GM12875 (cell line): ENCODE measurements around the gene KIF21A.

Experiments used
- H3K4me3 ChIP-seq: one replicate; pipeline ENCODE4 v1.5.1; 2011; ENCODE audit warnings: low read depth, low read length, control low read depth
- TF ChIP-seq, protein P1 (sequence below): IDR thresholded peaks from 2 replicates; pipeline ENCODE4 v1.5.1; 2011; ENCODE audit warnings: low read depth, mild to moderate bottlenecking, control low read depth, inconsistent platforms, low read length, moderate library complexity, borderline replicate concordance; ENCODE audit not compliant: insufficient read depth

Gene KIF21A

DNA sequence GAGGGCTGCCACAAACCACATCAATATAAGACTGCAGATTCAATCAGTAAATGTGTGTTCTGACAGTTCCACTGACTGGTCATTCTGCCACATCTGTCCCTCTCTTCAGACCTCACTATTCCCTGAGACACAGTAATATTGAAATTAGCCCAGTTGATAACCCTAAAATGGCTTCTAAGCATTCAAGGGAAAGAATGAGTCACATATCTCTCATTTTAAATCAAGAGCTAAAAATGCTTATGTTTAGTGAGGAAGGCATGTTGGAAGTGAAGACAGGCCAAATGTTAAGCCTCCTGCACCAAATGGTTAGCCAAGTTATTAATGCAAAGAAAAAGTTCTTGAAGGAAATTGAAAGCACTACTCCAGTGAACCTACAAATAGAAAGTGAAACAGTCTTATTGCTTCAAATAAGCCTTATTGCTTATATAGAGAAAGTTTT is 24.5 kb upstream of the KIF21A start:
- TF ChIP-seq, protein P1, sequence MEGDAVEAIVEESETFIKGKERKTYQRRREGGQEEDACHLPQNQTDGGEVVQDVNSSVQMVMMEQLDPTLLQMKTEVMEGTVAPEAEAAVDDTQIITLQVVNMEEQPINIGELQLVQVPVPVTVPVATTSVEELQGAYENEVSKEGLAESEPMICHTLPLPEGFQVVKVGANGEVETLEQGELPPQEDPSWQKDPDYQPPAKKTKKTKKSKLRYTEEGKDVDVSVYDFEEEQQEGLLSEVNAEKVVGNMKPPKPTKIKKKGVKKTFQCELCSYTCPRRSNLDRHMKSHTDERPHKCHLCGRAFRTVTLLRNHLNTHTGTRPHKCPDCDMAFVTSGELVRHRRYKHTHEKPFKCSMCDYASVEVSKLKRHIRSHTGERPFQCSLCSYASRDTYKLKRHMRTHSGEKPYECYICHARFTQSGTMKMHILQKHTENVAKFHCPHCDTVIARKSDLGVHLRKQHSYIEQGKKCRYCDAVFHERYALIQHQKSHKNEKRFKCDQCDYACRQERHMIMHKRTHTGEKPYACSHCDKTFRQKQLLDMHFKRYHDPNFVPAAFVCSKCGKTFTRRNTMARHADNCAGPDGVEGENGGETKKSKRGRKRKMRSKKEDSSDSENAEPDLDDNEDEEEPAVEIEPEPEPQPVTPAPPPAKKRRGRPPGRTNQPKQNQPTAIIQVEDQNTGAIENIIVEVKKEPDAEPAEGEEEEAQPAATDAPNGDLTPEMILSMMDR = no peak
- H3K4me3 ChIP-seq = no peak overlapping the region

DNA sequence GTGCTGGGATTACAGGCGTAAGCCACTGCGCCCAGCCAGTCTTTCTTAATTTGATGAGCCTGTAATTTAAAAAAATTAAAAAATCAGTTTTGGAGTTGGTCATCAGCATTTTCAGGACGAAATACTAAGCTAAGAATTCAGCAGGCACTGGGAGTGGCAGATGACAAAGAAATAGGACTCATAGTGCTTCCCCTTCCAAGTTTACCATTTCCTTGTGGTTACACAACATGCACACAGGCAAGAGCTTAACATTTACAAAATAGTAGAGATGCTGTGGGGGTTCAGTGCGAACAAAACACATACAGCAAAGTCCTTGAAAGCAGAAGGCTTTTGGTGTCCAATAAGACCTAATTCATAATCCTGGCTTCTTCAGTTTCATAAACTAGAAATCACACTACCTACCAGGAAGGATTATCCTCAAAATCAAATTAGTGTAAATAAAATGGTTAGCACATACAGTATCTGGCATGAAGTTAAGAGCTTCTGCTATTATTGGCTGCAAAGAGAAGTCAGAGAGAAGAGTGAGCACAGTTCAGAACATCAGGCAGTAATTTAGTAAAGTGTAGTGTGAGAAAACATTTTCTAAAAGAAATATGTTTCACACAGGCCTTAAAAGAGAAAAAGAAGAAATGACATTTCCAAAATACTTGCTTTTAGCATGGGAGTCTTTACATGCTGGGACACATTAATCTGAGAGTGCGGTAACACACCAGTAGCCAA is 22.2 kb upstream of the KIF21A start:
- TF ChIP-seq, protein P1 = no peak
- no peak overlapping the region for H3K4me3 ChIP-seq

DNA sequence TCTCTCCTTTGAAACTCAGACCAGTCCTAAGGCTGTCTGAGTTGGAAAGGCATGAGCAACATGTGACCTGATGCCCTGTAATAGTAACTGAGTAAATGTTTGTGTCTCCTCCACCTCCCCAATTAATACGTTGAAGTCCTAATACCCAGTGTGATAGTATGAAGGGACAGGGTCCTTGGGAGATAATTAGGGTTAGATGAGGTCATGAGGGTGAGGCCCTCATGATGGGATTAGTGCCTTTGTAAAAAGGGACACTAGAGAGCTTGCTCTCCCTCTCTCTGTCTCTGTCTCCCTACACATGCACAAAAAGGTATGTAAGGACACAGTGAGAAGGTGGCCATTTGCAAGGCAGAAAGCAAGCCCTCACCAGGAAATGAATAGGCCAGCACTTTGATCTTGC is 18.1 kb upstream of the KIF21A start:
- TF ChIP-seq, protein P1 = no peak
- H3K4me3 ChIP-seq = no peak overlapping the region

- no peak overlapping the region for H3K4me3 ChIP-seq
- TF ChIP-seq, protein P1 = no peak
Observed at GRCh38 chr12:39459027-39459434, 16.1 kb upstream of the KIF21A start.

DNA sequence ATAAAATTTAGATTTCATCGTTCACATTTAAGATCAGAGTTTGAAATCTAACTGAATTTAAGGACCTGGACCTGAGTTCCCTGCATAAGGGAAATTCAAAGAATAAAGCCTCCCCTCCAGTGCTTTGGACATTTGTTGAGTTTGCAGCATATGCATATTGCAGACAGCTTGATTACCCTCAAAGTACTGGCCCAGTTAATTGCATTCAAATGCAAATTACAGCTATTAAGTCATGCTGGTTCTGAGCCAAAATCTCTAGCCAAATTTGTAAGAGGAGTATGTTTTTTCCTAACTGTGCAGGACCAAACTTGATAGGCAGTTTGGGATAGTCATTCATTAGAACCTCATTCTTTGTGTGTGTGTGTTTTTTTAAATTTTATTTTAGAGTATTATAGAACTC is 9.1 kb upstream of the KIF21A start:
- TF ChIP-seq, protein P1 = no peak
- H3K4me3 ChIP-seq = no peak overlapping the region

- TF ChIP-seq, protein P1 = no peak
- no peak overlapping the region for H3K4me3 ChIP-seq
Observed at GRCh38 chr12:39448038-39448437, 5.1 kb upstream of the KIF21A start.

DNA sequence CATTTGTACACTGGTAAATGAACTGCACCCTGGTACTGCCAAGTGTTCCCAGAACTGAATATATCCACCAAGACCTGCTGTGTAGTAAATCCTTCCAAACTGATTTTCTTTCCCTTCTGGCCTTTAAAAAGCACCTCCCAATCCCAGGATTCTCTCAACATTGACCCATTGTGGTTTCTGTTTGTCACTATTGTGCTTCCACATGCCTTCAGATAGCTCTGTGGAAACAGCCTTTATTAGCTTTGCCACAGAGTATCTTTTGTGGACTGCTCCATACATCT is 949 bp upstream of the KIF21A start:
- no peak overlapping the region for H3K4me3 ChIP-seq
- TF ChIP-seq, protein P1 = no peak
